Fibroblast of villous mesenchyme (primary cell): ENCODE results near the gene SGSH. TPM values are rescaled to one million over a fixed set of nuclear protein-coding genes. Genes with fewer than 3 reads are reported as not detected.

ENCODE experiments used
- DNase-seq: peaks from one replicate; pipeline ENCODE4 v3.0.0-alpha.2; 2010; ENCODE audit warnings: low read depth
- H3K4me3 ChIP-seq: 2 replicates; pipeline ENCODE4 v1.5.1; 2011; ENCODE audit warnings: low read depth, mild to moderate bottlenecking, low read length
- CTCF ChIP-seq: IDR thresholded peaks from 2 replicates; pipeline ENCODE4 v1.5.1; 2012; ENCODE audit warnings: low read depth, mild to moderate bottlenecking, low read length; ENCODE audit not compliant: insufficient read depth
- total RNA-seq: library from RNA; depleted of rRNA; stranded (reverse); fragments of >200 nt; gene quantifications from 2 replicates; pipeline ENCODE4 v1.2.3, GENCODE V29; 2012

Gene SGSH
- total RNA-seq, 1 donor, result 12.1 TPM

- H3K4me3 ChIP-seq, result peak overlapping the region; percentile 40
- peak; percentile 95 for DNase-seq
- no peak for TF ChIP-seq CTCF
Observed at GRCh38 chr17:80263253-80264204, 43.4 kb upstream of the SGSH start.

- no peak for DNase-seq
Observed at GRCh38 chr17:80262775-80263244, 42.7 kb upstream of the SGSH start.

GRCh38 chr17:80262291-80262690 lies 42.2 kb upstream of the SGSH start:
- TF ChIP-seq CTCF, result no peak
- peak overlapping the region; percentile 85 for H3K4me3 ChIP-seq
- DNase-seq, result peak; percentile 20

More at GRCh38 chr17:80262775-80263244, 42.7 kb upstream of the SGSH start:
- peak overlapping the region; percentile 40 for H3K4me3 ChIP-seq
- no peak for TF ChIP-seq CTCF

- TF ChIP-seq CTCF, result no peak
- peak overlapping the region; percentile 85 for H3K4me3 ChIP-seq
Observed at GRCh38 chr17:80261895-80262279, 41.8 kb upstream of the SGSH start.

GRCh38 chr17:80261159-80261894 lies 41.2 kb upstream of the SGSH start:
- peak; percentile 65 for DNase-seq
- H3K4me3 ChIP-seq, result peak overlapping the region; percentile 85
- TF ChIP-seq CTCF, result no peak

More at GRCh38 chr17:80261895-80262279, 41.8 kb upstream of the SGSH start:
- DNase-seq, result no peak

- DNase-seq, result peak; percentile 37
- no peak for TF ChIP-seq CTCF
- H3K4me3 ChIP-seq, result peak within 1 kb of the TSS; percentile 85
Observed at GRCh38 chr17:80260791-80261158, 40.6 kb upstream of the SGSH start, which contains the start of gene RNF213. Gene RNF213 (plus strand): TSS chr17:80260852. CDS start chr17:80263682, 2,830 bp downstream.
